Tibial nerve (tissue), 4 donors: ENCODE measurements around the gene MAGI1. TPM values are rescaled to one million over a fixed set of nuclear protein-coding genes. Genes with fewer than 3 reads are reported as not detected.

Experiments used
- DNase-seq, 2 donors: peaks; one replicate each; pipeline ENCODE4 v3.0.0-alpha.2; 2019; ENCODE audit warnings: low spot score in 2 of 2
- H3K27ac ChIP-seq, 4 donors: fragments of 200-600 bp; sonication (generic) in 3 of 4; one replicate each; pipeline ENCODE4 v1.5.1; 2017 to 2019; ENCODE audit warnings: mild to moderate bottlenecking in 1 of 4
- H3K27me3 ChIP-seq, 2 donors: fragments of 200-600 bp; sonication (generic) in 1 of 2; one replicate each; pipeline versions ENCODE4 v1.5.1 to v1.6.0; 2017 to 2019
- H3K36me3 ChIP-seq, 3 donors: fragments of 200-600 bp; sonication (generic); one replicate each; pipeline ENCODE4 v1.5.1; 2018 to 2019
- H3K4me1 ChIP-seq, 4 donors: fragments of 200-600 bp; sonication (generic) in 3 of 4; one replicate each; pipeline ENCODE4 v1.5.1; 2017 to 2019
- H3K4me3 ChIP-seq, 4 donors: fragments of 200-600 bp; sonication (generic) in 3 of 4; one replicate each; pipeline ENCODE4 v1.5.1; 2017 to 2019; ENCODE audit warnings: mild to moderate bottlenecking in 1 of 4, moderate library complexity in 1 of 4
- H3K9me3 ChIP-seq, 4 donors: fragments of 200-600 bp; sonication (generic) in 3 of 4; one replicate each; pipeline ENCODE4 v1.5.1; 2017 to 2019
- CTCF ChIP-seq, 5 experiments: fragments of 200-600 bp in 3 of 5; fragments of 450-650 bp in 2 of 5; sonication (generic) in 3 of 5; IDR thresholded peaks; one replicate each; pipeline ENCODE4 v1.5.1; 2016 to 2019; ENCODE audit warnings: antibody characterized with exemption in 5 of 5, mild to moderate bottlenecking in 3 of 5, moderate library complexity in 2 of 5
- EP300 ChIP-seq, 2 donors: sonication (generic); formaldehyde crosslinking; IDR thresholded peaks; one replicate each; pipeline ENCODE4 v1.6.1; 2017; ENCODE audit warnings: antibody characterized with exemption in 2 of 2, mild to moderate bottlenecking in 1 of 2
- POLR2A ChIP-seq, 2 donors: fragments of 450-650 bp; IDR thresholded peaks; one replicate each; pipeline ENCODE4 v1.6.1; 2017; ENCODE audit warnings: antibody characterized with exemption in 2 of 2, mild to moderate bottlenecking in 2 of 2, moderate library complexity in 2 of 2
- WGBS, 2 donors: methylation state at CpG; one replicate each; pipeline ENCODE4 v1.1.5; 2018; 5-methylcytosine and 5-hydroxymethylcytosine counted together
- total RNA-seq, 4 donors: library from RNA; depleted of rRNA; stranded (reverse); fragments of >200 nt; gene quantifications; one replicate each; pipeline ENCODE4 v1.1.0, GENCODE V29; 2016

Gene MAGI1
- total RNA-seq, 4 donors from 2014 or later = 30.6 to 52.8 (median 36.1) TPM

- 71 to 87% methylated on average over 4 of the region's 4 CpGs for WGBS, 2 donors
- Histone ChIP-seq H3K27me3 (no peaks in the 10 kb centered on the region), H3K27ac (no peak overlapping the region), H3K4me3 (no peak overlapping the region), H3K9me3 (peaks cover 0 to 4% (median 0%) of the 10 kb centered on the region in 4 donors), H3K4me1 (peaks cover 0 to 7% (median 0%) of the 10 kb centered on the region in 4 donors), H3K36me3 (no peaks in the 10 kb centered on the region)
- no peak for DNase-seq
- TF ChIP-seq EP300 (IDR thresholded peaks at IDR 0.05) = no peak
- TF ChIP-seq CTCF (IDR thresholded peaks at IDR 0.05) = no peak
- no peak for TF ChIP-seq POLR2A (IDR thresholded peaks at IDR 0.05)
Measured at GRCh38 chr3:65880350-65880749, 158.4 kb downstream of the MAGI1 start.

GRCh38 chr3:65879372-65879771, 159.3 kb downstream of the MAGI1 start:
- H3K4me1 ChIP-seq = peaks cover 0 to 7% (median 0%) of the 10 kb centered on the region in 4 donors
- H3K36me3 ChIP-seq = no peaks in the 10 kb centered on the region
- 94 to 100% methylated on average over 1 of the region's 1 CpG for WGBS, 2 donors
- peaks cover 0 to 4% (median 0%) of the 10 kb centered on the region in 4 donors for H3K9me3 ChIP-seq
- no peak overlapping the region for H3K27ac ChIP-seq
- TF ChIP-seq CTCF (IDR thresholded peaks at IDR 0.05) (no peak), POLR2A (IDR thresholded peaks at IDR 0.05) (no peak), EP300 (IDR thresholded peaks at IDR 0.05) (no peak)
- H3K4me3 ChIP-seq = no peak overlapping the region
- DNase-seq = no peak
- H3K27me3 ChIP-seq = no peaks in the 10 kb centered on the region

- 80 to 87% methylated on average over 6 of the region's 6 CpGs for WGBS, 2 donors
- Histone ChIP-seq H3K4me3 (no peak overlapping the region), H3K36me3 (no peaks in the 10 kb centered on the region), H3K27me3 (no peaks in the 10 kb centered on the region), H3K27ac (no peak overlapping the region), H3K4me1 (peaks cover 0 to 3% (median 0%) of the 10 kb centered on the region in 4 donors), H3K9me3 (peaks cover 0 to 4% (median 0%) of the 10 kb centered on the region in 4 donors)
- TF ChIP-seq POLR2A (IDR thresholded peaks at IDR 0.05) (no peak), EP300 (IDR thresholded peaks at IDR 0.05) (no peak), CTCF (IDR thresholded peaks at IDR 0.05) (no peak)
- no peak for DNase-seq
Measured at GRCh38 chr3:65878831-65879230, 159.9 kb downstream of the MAGI1 start.

- no peak overlapping the region for H3K4me3 ChIP-seq
- no peaks in the 10 kb centered on the region for H3K27me3 ChIP-seq
- no peak for DNase-seq
- peaks cover 0 to 4% (median 0%) of the 10 kb centered on the region in 4 donors for H3K9me3 ChIP-seq
- 73 to 79% methylated on average over 2 of the region's 2 CpGs for WGBS, 2 donors
- no peaks in the 10 kb centered on the region for H3K36me3 ChIP-seq
- TF ChIP-seq CTCF (IDR thresholded peaks at IDR 0.05) (no peak), EP300 (IDR thresholded peaks at IDR 0.05) (no peak), POLR2A (IDR thresholded peaks at IDR 0.05) (no peak)
- H3K27ac ChIP-seq = no peak overlapping the region
- H3K4me1 ChIP-seq = no peaks in the 10 kb centered on the region
Measured at GRCh38 chr3:65877160-65877559, 161.6 kb downstream of the MAGI1 start.

GRCh38 chr3:65876028-65876420, 162.7 kb downstream of the MAGI1 start:
- no peaks in the 10 kb centered on the region for H3K36me3 ChIP-seq
- TF ChIP-seq EP300 (IDR thresholded peaks at IDR 0.05) = no peak
- no peak for TF ChIP-seq CTCF (IDR thresholded peaks at IDR 0.05)
- no peak for TF ChIP-seq POLR2A (IDR thresholded peaks at IDR 0.05)
- peaks cover 0 to 4% (median 0%) of the 10 kb centered on the region in 4 donors for H3K9me3 ChIP-seq
- no peak for DNase-seq
- H3K27me3 ChIP-seq = no peaks in the 10 kb centered on the region
- H3K4me3 ChIP-seq = no peak overlapping the region
- no peak overlapping the region for H3K27ac ChIP-seq
- 89 to 94% methylated on average over 3 of the region's 3 CpGs for WGBS, 2 donors
- H3K4me1 ChIP-seq = peaks cover 0 to 4% (median 0%) of the 10 kb centered on the region in 4 donors
